PC-9 (cell line): ENCODE measurements around the gene APCDD1. TPM values are rescaled to one million over a fixed set of nuclear protein-coding genes. Genes with fewer than 3 reads are reported as not detected.

Experiments
- BruUV-seq: library from RNA; stranded (reverse); fragments of 400-500 nt; replicated peaks from 2 replicates; lab custom pipeline; 2021; lab: Mats Ljungman, UMichigan
- CTCF ChIA-PET: fragments of 300-600 bp; sonication (Branson Sonifier 250); formaldehyde crosslinking; loops from one replicate; lab custom pipeline; 2022; ENCODE audit warnings: antibody characterized with exemption; lab: Charles Lee
- POLR2A ChIA-PET: fragments of 300-600 bp; sonication (Branson Sonifier 250); formaldehyde crosslinking; loops from one replicate; lab custom pipeline; 2022; ENCODE audit warnings: antibody characterized with exemption; ENCODE audit not compliant: unreplicated experiment; lab: Charles Lee
- DNase-seq, 2 experiments: peaks; one replicate each; pipeline versions ENCODE4 v3.0.0 to v3.0.0-alpha.2; 2015 to 2022; ENCODE audit warnings: mixed read lengths in 1 of 2
- H2AFZ ChIP-seq: fragments of 200-600 bp; sonication (generic); 2 replicates; pipeline ENCODE4 v1.8.1; 2017; ENCODE audit warnings: antibody characterized with exemption
- H3F3A ChIP-seq: fragments of 200-600 bp; sonication (generic); 2 replicates; pipeline ENCODE4 v1.8.1; 2017; ENCODE audit warnings: antibody characterized with exemption, mild to moderate bottlenecking, low read depth; ENCODE audit not compliant: insufficient read depth
- H3K27ac ChIP-seq: fragments of 200-600 bp; sonication (generic); 2 replicates; pipeline ENCODE4 v1.6.1; 2016; ENCODE audit warnings: mixed run types
- H3K27me3 ChIP-seq: fragments of 200-600 bp; sonication (generic); 2 replicates; pipeline ENCODE4 v1.6.1; 2016; ENCODE audit warnings: low read depth, mixed run types; ENCODE audit not compliant: insufficient read depth
- H3K36me3 ChIP-seq: fragments of 200-600 bp; sonication (generic); 2 replicates; pipeline ENCODE4 v1.6.1; 2016; ENCODE audit warnings: low read depth, mixed run types
- H3K4me1 ChIP-seq: fragments of 200-600 bp; sonication (generic); replicated peaks from 2 replicates; pipeline ENCODE4 v1.6.1; 2016; ENCODE audit warnings: mixed run types; ENCODE audit not compliant: insufficient read depth
- H3K4me2 ChIP-seq: fragments of 200-600 bp; sonication (generic); 2 replicates; pipeline ENCODE4 v1.6.1; 2017; ENCODE audit warnings: mixed run types
- H3K4me3 ChIP-seq: fragments of 200-600 bp; sonication (generic); 2 replicates; pipeline ENCODE4 v1.6.1; 2016; ENCODE audit warnings: mixed run types
- H3K79me2 ChIP-seq: fragments of 200-600 bp; sonication (generic); 2 replicates; pipeline ENCODE4 v1.6.1; 2017; ENCODE audit warnings: low read depth, mixed run types
- H3K9me2 ChIP-seq: fragments of 200-600 bp; sonication (generic); 2 replicates; pipeline ENCODE4 v1.8.1; 2017; ENCODE audit warnings: mild to moderate bottlenecking; ENCODE audit not compliant: insufficient read depth
- H3K9me3 ChIP-seq: fragments of 200-600 bp; sonication (generic); 2 replicates; pipeline ENCODE4 v1.8.1; 2016; ENCODE audit warnings: low read depth; ENCODE audit not compliant: insufficient read depth
- H4K20me1 ChIP-seq: fragments of 200-600 bp; sonication (generic); 2 replicates; pipeline ENCODE4 v1.8.1; 2017; ENCODE audit not compliant: insufficient read depth
- EZH2 ChIP-seq: fragments of 200-600 bp; sonication (generic); IDR thresholded peaks from 2 replicates; pipeline ENCODE4 v1.8.0; 2017; ENCODE audit warnings: antibody characterized with exemption, low read depth
- intact Hi-C: fragments of 100-400 bp; cut with micrococcal nuclease; formaldehyde crosslinking; loops from one replicate; pipeline ENCODE4 v1.10.0; 2022; ENCODE audit not compliant: unreplicated experiment
- total RNA-seq: library from RNA; stranded (reverse); gene quantifications from 2 replicates; pipeline ENCODE4 v1.2.3, GENCODE V29; 2021
- TF ChIP-seq, protein P1 (sequence below): fragments of 200-600 bp; sonication (generic); conservative IDR thresholded peaks from 2 replicates; pipeline ENCODE4 v1.6.1; 2017; ENCODE audit warnings: mixed run types, antibody characterized with exemption, mild to moderate bottlenecking, moderate library complexity

Gene APCDD1
- total RNA-seq, 1 experiment from 2014 or later = not detected

DNA sequence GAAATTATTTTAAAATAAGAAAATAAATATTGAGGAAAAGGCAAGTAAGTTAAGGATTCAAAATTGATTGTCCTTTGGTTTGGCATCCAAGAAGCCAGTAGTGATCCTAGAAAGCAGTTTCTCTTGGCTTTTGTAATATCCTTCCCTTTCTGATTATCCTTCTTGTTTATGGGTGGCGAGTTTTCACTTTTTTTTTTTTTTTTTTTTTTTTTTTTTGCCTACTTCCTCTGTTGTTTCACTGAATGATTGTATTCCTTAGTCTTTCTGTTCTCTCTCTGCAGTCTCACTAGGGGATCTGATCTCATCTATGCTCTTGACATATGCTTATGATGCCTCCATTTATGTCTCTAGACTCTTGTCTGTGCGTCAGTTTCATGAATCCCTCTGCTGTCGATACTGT is 75.6 kb downstream of the APCDD1 start:
- no peaks in the 10 kb centered on the region for H3K9me2 ChIP-seq
- H3K27ac ChIP-seq = peak overlapping the region; percentile 40
- CTCF ChIA-PET = no interaction called here
- H3F3A ChIP-seq = peaks cover 12% of the 10 kb centered on the region
- no peak for TF ChIP-seq EZH2
- TF ChIP-seq, protein P1, sequence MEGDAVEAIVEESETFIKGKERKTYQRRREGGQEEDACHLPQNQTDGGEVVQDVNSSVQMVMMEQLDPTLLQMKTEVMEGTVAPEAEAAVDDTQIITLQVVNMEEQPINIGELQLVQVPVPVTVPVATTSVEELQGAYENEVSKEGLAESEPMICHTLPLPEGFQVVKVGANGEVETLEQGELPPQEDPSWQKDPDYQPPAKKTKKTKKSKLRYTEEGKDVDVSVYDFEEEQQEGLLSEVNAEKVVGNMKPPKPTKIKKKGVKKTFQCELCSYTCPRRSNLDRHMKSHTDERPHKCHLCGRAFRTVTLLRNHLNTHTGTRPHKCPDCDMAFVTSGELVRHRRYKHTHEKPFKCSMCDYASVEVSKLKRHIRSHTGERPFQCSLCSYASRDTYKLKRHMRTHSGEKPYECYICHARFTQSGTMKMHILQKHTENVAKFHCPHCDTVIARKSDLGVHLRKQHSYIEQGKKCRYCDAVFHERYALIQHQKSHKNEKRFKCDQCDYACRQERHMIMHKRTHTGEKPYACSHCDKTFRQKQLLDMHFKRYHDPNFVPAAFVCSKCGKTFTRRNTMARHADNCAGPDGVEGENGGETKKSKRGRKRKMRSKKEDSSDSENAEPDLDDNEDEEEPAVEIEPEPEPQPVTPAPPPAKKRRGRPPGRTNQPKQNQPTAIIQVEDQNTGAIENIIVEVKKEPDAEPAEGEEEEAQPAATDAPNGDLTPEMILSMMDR = no peak
- BruUV-seq = no TSS peak
- H2AFZ ChIP-seq = no peak overlapping the region
- peaks cover 16% of the 10 kb centered on the region for H3K36me3 ChIP-seq
- peaks cover 28% of the 10 kb centered on the region for H3K4me1 ChIP-seq
- intact Hi-C loops = no loop called here
- H4K20me1 ChIP-seq = peaks cover 59% of the 10 kb centered on the region
- H3K4me3 ChIP-seq = no peak overlapping the region
- no peaks in the 10 kb centered on the region for H3K9me3 ChIP-seq
- H3K27me3 ChIP-seq = no peaks in the 10 kb centered on the region
- DNase-seq = no peak
- H3K79me2 ChIP-seq = peaks cover 73% of the 10 kb centered on the region
- POLR2A ChIA-PET = no interaction called here
- no peak overlapping the region for H3K4me2 ChIP-seq

DNA sequence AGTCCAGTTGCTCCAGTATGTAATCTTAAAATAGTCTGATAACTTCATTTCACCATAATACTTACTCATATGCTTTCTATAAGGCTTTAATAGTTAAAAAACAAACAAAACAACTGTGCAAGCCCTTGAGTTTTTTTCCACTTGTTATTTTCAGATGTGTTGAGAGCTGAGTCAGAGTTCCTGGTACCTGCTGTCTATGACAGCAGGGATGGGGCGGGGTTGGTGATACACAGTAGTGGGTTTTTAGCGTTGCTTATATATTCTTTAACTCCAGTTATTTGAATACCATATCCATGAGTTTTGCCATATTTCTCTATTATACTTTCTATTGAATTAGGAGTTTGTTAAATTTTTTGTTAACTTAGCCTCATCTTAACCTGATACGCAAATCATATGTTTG is 76.4 kb downstream of the APCDD1 start:
- Histone ChIP-seq H3K27ac (peak overlapping the region; percentile 40; the same call in 1 of the 2 replicates), H4K20me1 (peaks cover 59% of the 10 kb centered on the region), H3K36me3 (peaks cover 16% of the 10 kb centered on the region), H3K9me3 (no peaks in the 10 kb centered on the region), H3K4me2 (no peak overlapping the region), H3K4me3 (no peak overlapping the region), H3F3A (peaks cover 12% of the 10 kb centered on the region), H2AFZ (no peak overlapping the region), H3K9me2 (no peaks in the 10 kb centered on the region), H3K27me3 (no peaks in the 10 kb centered on the region), H3K79me2 (peaks cover 73% of the 10 kb centered on the region), H3K4me1 (peaks cover 21% of the 10 kb centered on the region)
- DNase-seq = peak in 1 of 2 experiments; percentile 75
- no TSS peak for BruUV-seq
- ChIA-PET POLR2A (no interaction called here), CTCF (no interaction called here)
- intact Hi-C loops = no loop called here
- TF ChIP-seq EZH2 = no peak

DNA sequence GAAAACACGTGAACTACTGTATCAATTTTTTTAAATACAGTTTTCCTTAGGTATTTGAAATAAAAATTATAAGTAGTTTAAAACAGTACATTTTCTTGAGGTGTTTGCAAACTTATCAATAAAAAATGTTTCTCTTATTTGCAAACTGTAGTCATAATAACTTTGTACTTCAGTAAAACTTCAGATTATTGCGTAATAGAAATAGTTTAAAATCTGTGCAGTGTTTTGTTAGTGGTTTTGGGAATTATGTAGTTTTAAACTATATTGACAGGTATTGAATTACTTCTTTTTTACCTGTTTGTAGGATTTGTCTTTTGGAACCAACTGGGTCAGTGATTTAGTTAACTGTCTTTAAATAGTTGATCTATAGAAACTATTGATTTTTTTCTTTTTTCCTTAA is 78.7 kb downstream of the APCDD1 start:
- CTCF ChIA-PET = no interaction called here

More for the DNA sequence above, 78.7 kb downstream of the APCDD1 start:
- TF ChIP-seq, protein P1 = no peak
- no peak for TF ChIP-seq EZH2
- intact Hi-C loops = no loop called here
- no TSS peak for BruUV-seq
- H4K20me1 ChIP-seq = peaks cover 57% of the 10 kb centered on the region
- H3K4me1 ChIP-seq = peaks cover 14% of the 10 kb centered on the region
- H3K4me2 ChIP-seq = no peak overlapping the region
- DNase-seq = no peak
- H3F3A ChIP-seq = peaks cover 7% of the 10 kb centered on the region
- no peak overlapping the region for H3K4me3 ChIP-seq
- no peak overlapping the region for H3K27ac ChIP-seq
- no peaks in the 10 kb centered on the region for H3K9me2 ChIP-seq
- peaks cover 53% of the 10 kb centered on the region for H3K79me2 ChIP-seq
- POLR2A ChIA-PET = no interaction called here
- no peak overlapping the region for H2AFZ ChIP-seq
- no peaks in the 10 kb centered on the region for H3K27me3 ChIP-seq
- no peaks in the 10 kb centered on the region for H3K9me3 ChIP-seq
- H3K36me3 ChIP-seq = peaks cover 16% of the 10 kb centered on the region
